K562 (cell line): ENCODE data around the gene S100A3. TPM values are rescaled to one million over a fixed set of nuclear protein-coding genes. Genes with fewer than 3 reads are reported as not detected.
A peak's percentile ranks its signal among the peaks of the same experiment; 100 is the strongest.

ENCODE experiments used
- ARID1B ChIP-seq: fragments of 450-650 bp; IDR thresholded peaks from 2 replicates; pipeline ENCODE4 v1.6.1; 2016; ENCODE audit warnings: antibody characterized with exemption, mild to moderate bottlenecking, inconsistent platforms
- E2F3 ChIP-seq: fragments of 250-450 bp; sonication (Bioruptor Pico); IDR thresholded peaks from 2 replicates; pipeline ENCODE4 v1.4.0; 2020; ENCODE audit warnings: mild to moderate bottlenecking
- ELF1 ChIP-seq: fragments of 200-800 bp; sonication (Bioruptor generic); IDR thresholded peaks from 2 replicates; pipeline ENCODE4 v1.6.1; 2016; ENCODE audit warnings: missing genetic modification characterization, missing compliant biosample characterization
- EWSR1 ChIP-seq: fragments of 450-650 bp; IDR thresholded peaks from 2 replicates; pipeline ENCODE4 v1.6.1; 2018; ENCODE audit warnings: borderline replicate concordance, mild to moderate bottlenecking, low read depth, moderate library complexity; ENCODE audit not compliant: partially characterized antibody
- FIP1L1 ChIP-seq: fragments of 200-400 bp; formaldehyde crosslinking; IDR thresholded peaks from 2 replicates; pipeline ENCODE4 v1.6.1; 2018; ENCODE audit warnings: mild to moderate bottlenecking, low read depth, low read length; ENCODE audit not compliant: poor library complexity, severe bottlenecking
- FOXM1 ChIP-seq, 2 experiments: fragments of 450-650 bp in 1 of 2; sonication (generic) in 1 of 2; formaldehyde crosslinking in 1 of 2; IDR thresholded peaks; 2 replicates each; pipeline versions ENCODE4 v1.6.1 to v1.9.0; 2017 to 2022; ENCODE audit warnings: low read depth in 2 of 2, mild to moderate bottlenecking in 2 of 2, missing genetic modification reagents in 1 of 2, moderate library complexity in 1 of 2
- GABPB1 ChIP-seq: sonication (generic); formaldehyde crosslinking; IDR thresholded peaks from 2 replicates; pipeline ENCODE4 v1.8.0; 2022; ENCODE audit warnings: mild to moderate bottlenecking, missing genetic modification reagents
- GATAD2B ChIP-seq: fragments of 450-650 bp; IDR thresholded peaks from 2 replicates; pipeline ENCODE4 v1.6.1; 2017; ENCODE audit warnings: mild to moderate bottlenecking, borderline replicate concordance
- RBM14 ChIP-seq: fragments of 200-400 bp; formaldehyde crosslinking; IDR thresholded peaks from 2 replicates; pipeline ENCODE4 v1.6.1; 2018; ENCODE audit warnings: low read depth, mild to moderate bottlenecking, low read length, moderate library complexity, borderline replicate concordance; ENCODE audit not compliant: insufficient read depth
- RERE ChIP-seq: sonication (generic); formaldehyde crosslinking; IDR thresholded peaks from 2 replicates; pipeline ENCODE4 v1.8.0; 2023; ENCODE audit warnings: missing genetic modification reagents, mild to moderate bottlenecking, borderline replicate concordance
- THAP7 ChIP-seq: fragments of 250-450 bp; sonication (Bioruptor Pico); IDR thresholded peaks from 2 replicates; pipeline ENCODE4 v1.5.0; 2021
- TRIM25 ChIP-seq: fragments of 450-650 bp; IDR thresholded peaks from 2 replicates; pipeline ENCODE4 v1.7.0; 2016; ENCODE audit warnings: borderline replicate concordance
- ZMIZ1 ChIP-seq, 2 experiments: fragments of 150-350 bp in 1 of 2; IDR thresholded peaks; 2 replicates each; pipeline ENCODE4 v1.6.1; 2012 to 2016; ENCODE audit warnings: low read depth in 2 of 2, low read length in 2 of 2, mild to moderate bottlenecking in 1 of 2, moderate library complexity in 1 of 2
- ZNF24 ChIP-seq: fragments of 450-650 bp; IDR thresholded peaks from 2 replicates; pipeline ENCODE4 v1.6.1; 2016
- polyA plus RNA-seq, 8 experiments: library from polyadenylated mRNA; depleted of rRNA in 4 of 8; stranded (reverse) in 5 of 8; unstranded in 3 of 8; fragments of >200 nt; fragmentation: Nextera tagmentation in 2 of 8; fragmentation: Illumina TruSeq in 1 of 8; extraction: Ambion mirVana in 2 of 8; extraction: Trizol in 1 of 8; gene quantifications; 2 replicates each; pipeline versions ENCODE4 v1.2.1 to v1.2.3, GENCODE V29; 2011 to 2014; ENCODE audit warnings: inconsistent platforms in 1 of 8, missing spikeins in 1 of 8
- total RNA-seq, 7 experiments: library from RNA; depleted of rRNA in 6 of 7; stranded (reverse); fragments of >200 nt in 6 of 7; fragmentation: Illumina TruSeq in 2 of 7; extraction: Trizol in 2 of 7; gene quantifications; 2 replicates each; pipeline versions ENCODE4 v1.2.1 to v1.2.3, GENCODE V29; 2011 to 2021; ENCODE audit warnings: low replicate concordance in 1 of 7

The S100A3 gene
- total and polyA plus RNA-seq, 9 of the 15 experiments (the other 6 are each of a cell fraction or from before 2014, with no cell fraction given), result 0.08 to 1.7 (median 0.18) TPM; not detected in 4

GRCh38 chr1:153566414-153567371 lies 17.6 kb upstream of the S100A3 start (continued):
- TF ChIP-seq ZMIZ1 (IDR thresholded peaks at IDR 0.05; ENCODE audit: low read depth in 2 of 2, low read length in 2 of 2) (peak in 1 of 2 experiments; percentile 46; a peak in 1 of 4 replicates), EWSR1 (no peak), GABPB1 (CRISPR knock-in tag) (peak; percentile 69), TRIM25 (no peak), RERE (CRISPR knock-in tag) (no peak), ELF1 (tag) (no peak), THAP7 (CRISPR knock-in tag) (no peak), ARID1B (peak; percentile 94), GATAD2B (peak; percentile 65; the same call in 1 of the 2 replicates), E2F3 (no peak), FIP1L1 (no peak), ZNF24 (peak; percentile 55), RBM14 (no peak), FOXM1 (IDR thresholded peaks at IDR 0.05; ENCODE audit: low read depth) (no peak), FOXM1 (CRISPR knock-in tag; IDR thresholded peaks at IDR 0.05; ENCODE audit: low read depth) (no peak)
